Measurements from ENCODE around the gene SAFB.
"Not testable (repeated sequence)": the region's sequence is repeated elsewhere in the genome, so short reads cannot be mapped to it uniquely, and the experiment has no call there.

SAFB gene

GRCh38 chr19:5686647-5687359, 63.9 kb downstream of the SAFB start:
- in situ Hi-C loops (cut with MboI; ENCODE audit: low sequenced_read_pairs, unreplicated experiment), result no loop called here
- TF ChIP-seq, protein P1, sequence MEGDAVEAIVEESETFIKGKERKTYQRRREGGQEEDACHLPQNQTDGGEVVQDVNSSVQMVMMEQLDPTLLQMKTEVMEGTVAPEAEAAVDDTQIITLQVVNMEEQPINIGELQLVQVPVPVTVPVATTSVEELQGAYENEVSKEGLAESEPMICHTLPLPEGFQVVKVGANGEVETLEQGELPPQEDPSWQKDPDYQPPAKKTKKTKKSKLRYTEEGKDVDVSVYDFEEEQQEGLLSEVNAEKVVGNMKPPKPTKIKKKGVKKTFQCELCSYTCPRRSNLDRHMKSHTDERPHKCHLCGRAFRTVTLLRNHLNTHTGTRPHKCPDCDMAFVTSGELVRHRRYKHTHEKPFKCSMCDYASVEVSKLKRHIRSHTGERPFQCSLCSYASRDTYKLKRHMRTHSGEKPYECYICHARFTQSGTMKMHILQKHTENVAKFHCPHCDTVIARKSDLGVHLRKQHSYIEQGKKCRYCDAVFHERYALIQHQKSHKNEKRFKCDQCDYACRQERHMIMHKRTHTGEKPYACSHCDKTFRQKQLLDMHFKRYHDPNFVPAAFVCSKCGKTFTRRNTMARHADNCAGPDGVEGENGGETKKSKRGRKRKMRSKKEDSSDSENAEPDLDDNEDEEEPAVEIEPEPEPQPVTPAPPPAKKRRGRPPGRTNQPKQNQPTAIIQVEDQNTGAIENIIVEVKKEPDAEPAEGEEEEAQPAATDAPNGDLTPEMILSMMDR (IDR thresholded peaks at IDR 0.05; ENCODE audit: borderline replicate concordance, control extremely low read depth, extremely low read depth, insufficient read depth, missing control alignments), result peak; percentile 92
- DNase-seq (ENCODE audit: low spot score), result peak; percentile 99

DNA sequence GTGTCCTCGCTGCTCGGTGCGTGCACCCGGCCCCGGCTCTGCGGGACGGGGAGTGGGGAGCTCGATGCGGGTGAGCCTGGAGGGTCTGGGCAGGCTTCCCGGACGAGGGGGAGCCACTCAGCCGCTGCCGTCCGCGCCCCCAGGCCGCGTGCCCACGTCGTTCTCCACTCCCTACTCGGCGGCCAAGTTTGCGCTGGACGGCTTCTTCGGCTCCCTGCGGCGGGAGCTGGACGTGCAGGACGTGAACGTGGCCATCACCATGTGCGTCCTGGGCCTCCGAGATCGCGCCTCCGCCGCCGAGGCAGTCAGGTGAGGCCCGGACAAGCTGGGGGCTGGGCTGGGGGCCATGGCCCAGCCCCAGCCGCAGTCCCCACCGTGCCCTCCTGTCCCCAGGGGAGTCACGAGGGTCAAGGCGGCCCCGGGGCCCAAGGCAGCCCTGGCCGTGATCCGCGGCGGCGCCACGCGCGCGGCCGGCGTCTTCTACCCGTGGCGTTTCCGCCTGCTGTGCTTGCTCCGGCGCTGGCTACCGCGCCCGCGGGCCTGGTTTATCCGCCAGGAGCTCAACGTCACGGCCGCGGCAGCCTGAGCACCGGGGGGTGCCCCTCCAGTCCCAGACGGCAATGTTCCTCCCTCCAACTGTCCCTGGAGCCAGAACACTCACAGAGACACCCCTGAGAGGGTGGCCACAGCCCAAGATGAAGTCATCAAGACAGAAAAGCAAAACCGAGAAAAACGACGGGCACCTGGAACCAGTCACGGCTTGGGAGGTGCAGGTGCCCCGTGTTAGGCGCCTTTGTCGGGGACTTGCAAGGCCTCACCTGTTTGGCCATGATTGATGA, 64.7 kb downstream of the SAFB start:
- DNase-seq (ENCODE audit: low spot score), result no peak
- in situ Hi-C loops (cut with MboI; ENCODE audit: low sequenced_read_pairs, unreplicated experiment), result no loop called here
- TF ChIP-seq, protein P1 (IDR thresholded peaks at IDR 0.05; ENCODE audit: borderline replicate concordance, control extremely low read depth, extremely low read depth, insufficient read depth, missing control alignments), result no peak

GRCh38 chr19:5688262-5688881, 65.5 kb downstream of the SAFB start:
- in situ Hi-C loops (cut with MboI; ENCODE audit: low sequenced_read_pairs, unreplicated experiment); DNase-seq (ENCODE audit: low spot score): not testable (repeated sequence)

DNA sequence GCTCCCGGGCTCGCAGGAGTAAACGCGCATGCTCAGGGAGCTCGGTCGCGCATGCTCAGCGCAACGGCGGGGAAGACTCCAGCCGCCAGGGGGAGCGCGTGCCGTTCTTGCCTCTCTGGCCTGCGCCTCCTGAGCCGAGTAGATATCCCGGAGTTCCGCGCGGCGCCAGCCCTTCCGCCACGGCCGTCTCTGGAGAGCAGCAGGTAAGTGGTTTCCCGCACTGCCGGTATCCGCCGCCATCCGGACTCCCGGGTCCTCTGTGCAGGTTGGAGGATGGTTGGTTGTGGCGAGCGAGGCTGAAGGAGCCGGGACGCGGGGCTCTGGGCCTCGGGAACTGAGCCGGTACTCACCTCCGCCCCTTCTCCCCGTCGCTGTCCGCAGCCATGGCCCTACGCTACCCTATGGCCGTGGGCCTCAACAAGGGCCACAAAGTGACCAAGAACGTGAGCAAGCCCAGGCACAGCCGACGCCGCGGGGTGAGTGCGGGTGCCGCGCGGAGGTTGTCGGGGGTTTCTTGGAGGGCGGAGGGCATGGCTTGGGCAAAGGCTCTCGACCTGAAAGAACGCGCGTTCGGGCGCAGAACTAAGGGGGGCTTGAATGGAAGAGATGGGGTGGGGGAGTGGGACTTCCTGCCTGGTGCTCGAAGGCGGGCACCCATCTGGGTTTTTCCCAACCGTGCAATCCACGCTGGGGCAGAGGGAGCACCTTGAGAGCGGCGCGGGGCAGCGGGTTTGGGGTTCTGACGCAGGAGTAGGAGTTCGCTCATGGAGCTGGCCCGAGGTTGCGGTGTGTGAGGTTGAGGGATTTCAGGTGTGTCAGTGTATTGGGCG, 67.5 kb downstream of the SAFB start, which contains the start of gene RPL36:
Gene RPL36 (plus strand): TSS at position 171 of the 830 bp plus-strand sequence. CDS start 213 bp downstream, at position 384.
- peak; percentile 96 for DNase-seq (ENCODE audit: low spot score)
- TF ChIP-seq, protein P1 (IDR thresholded peaks at IDR 0.05; ENCODE audit: borderline replicate concordance, control extremely low read depth, extremely low read depth, insufficient read depth, missing control alignments), result peak; percentile 99
- in situ Hi-C loops (cut with MboI; ENCODE audit: low sequenced_read_pairs, unreplicated experiment), result no loop called here

DNA sequence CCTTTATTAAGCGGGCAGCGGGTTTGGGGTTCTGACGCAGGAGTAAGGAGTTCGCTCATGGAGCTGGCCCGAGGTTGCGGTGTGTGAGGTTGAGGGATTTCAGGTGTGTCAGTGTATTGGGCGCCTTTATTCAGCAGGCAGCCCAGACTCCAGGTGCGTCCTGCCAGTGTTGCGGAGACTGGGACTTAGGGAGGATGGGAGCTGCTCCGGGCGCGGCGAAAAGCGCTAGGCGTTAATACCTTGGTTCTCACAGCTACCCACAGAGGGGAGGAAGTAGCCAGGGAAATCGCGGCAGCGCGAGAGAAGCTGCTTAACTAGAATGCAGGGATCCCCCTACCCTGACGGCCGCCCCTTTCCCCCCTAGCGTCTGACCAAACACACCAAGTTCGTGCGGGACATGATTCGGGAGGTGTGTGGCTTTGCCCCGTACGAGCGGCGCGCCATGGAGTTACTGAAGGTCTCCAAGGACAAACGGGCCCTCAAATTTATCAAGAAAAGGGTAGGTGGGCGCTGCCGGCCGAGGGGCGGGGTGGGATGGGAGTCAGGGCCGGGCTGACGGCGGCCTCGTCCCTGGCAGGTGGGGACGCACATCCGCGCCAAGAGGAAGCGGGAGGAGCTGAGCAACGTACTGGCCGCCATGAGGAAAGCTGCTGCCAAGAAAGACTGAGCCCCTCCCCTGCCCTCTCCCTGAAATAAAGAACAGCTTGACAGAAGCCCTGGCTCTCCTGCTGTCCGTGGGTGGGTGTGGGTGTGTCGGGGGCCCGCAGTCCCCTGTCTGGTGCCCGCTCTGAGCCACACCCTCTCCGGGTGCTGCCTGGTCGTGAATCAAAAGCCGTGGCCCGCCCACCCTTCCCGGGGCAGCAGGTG, 68.3 kb downstream of the SAFB start:
- in situ Hi-C loops (cut with MboI; ENCODE audit: low sequenced_read_pairs, unreplicated experiment), result no loop called here
- TF ChIP-seq, protein P1 (IDR thresholded peaks at IDR 0.05; ENCODE audit: borderline replicate concordance, control extremely low read depth, extremely low read depth, insufficient read depth, missing control alignments), result no peak
- no peak for DNase-seq (ENCODE audit: low spot score)
